Vagina (tissue), 2 donors: ENCODE data around the gene SERPINB12.

Source experiments
- POLR2A ChIP-seq, 2 donors: fragments of 450-650 bp; IDR thresholded peaks; one replicate each; pipeline ENCODE4 v1.6.1; 2017; ENCODE audit warnings: antibody characterized with exemption in 2 of 2, mild to moderate bottlenecking in 2 of 2, moderate library complexity in 2 of 2
- POLR2AphosphoS5 ChIP-seq, 2 donors: sonication (generic); formaldehyde crosslinking; IDR thresholded peaks; one replicate each; pipeline ENCODE4 v1.9.0; 2017; ENCODE audit warnings: antibody characterized with exemption in 2 of 2, mild to moderate bottlenecking in 2 of 2, low read depth in 1 of 2; ENCODE audit not compliant: insufficient read depth in 1 of 2
- TF ChIP-seq, protein P1 (sequence below), 3 experiments: fragments of 450-650 bp in 2 of 3; fragments of 200-600 bp in 1 of 3; sonication (generic) in 1 of 3; IDR thresholded peaks; one replicate each; pipeline ENCODE4 v1.5.1; 2017 to 2019; ENCODE audit warnings: antibody characterized with exemption in 3 of 3, mild to moderate bottlenecking in 2 of 3, moderate library complexity in 2 of 3

- TF ChIP-seq, protein P1, sequence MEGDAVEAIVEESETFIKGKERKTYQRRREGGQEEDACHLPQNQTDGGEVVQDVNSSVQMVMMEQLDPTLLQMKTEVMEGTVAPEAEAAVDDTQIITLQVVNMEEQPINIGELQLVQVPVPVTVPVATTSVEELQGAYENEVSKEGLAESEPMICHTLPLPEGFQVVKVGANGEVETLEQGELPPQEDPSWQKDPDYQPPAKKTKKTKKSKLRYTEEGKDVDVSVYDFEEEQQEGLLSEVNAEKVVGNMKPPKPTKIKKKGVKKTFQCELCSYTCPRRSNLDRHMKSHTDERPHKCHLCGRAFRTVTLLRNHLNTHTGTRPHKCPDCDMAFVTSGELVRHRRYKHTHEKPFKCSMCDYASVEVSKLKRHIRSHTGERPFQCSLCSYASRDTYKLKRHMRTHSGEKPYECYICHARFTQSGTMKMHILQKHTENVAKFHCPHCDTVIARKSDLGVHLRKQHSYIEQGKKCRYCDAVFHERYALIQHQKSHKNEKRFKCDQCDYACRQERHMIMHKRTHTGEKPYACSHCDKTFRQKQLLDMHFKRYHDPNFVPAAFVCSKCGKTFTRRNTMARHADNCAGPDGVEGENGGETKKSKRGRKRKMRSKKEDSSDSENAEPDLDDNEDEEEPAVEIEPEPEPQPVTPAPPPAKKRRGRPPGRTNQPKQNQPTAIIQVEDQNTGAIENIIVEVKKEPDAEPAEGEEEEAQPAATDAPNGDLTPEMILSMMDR (IDR thresholded peaks at IDR 0.05): no peak
- TF ChIP-seq POLR2AphosphoS5 (IDR thresholded peaks at IDR 0.05; ENCODE audit: insufficient read depth in 1 of 2, low read depth in 1 of 2): peak in 1 of 2 donors; percentile 80
- no peak for TF ChIP-seq POLR2A (IDR thresholded peaks at IDR 0.05)
Observed at GRCh38 chr18:63553081-63553480, 10.9 kb downstream of the SERPINB12 start.
